Neuronal stem cell (in vitro differentiated cells): ENCODE measurements around the gene YAF2.

Source experiments
- DNase-seq: peaks from one replicate; pipeline ENCODE4 v3.0.0-alpha.2; 2013; ENCODE audit warnings: low spot score
- H2AFZ ChIP-seq: one replicate; pipeline ENCODE4 v1.6.1; 2013; ENCODE audit warnings: mild to moderate bottlenecking, low read length, inconsistent platforms
- H2AK5ac ChIP-seq: 2 replicates; pipeline ENCODE4 v1.6.1; 2013; ENCODE audit warnings: low read depth, mild to moderate bottlenecking, inconsistent platforms, low read length, moderate library complexity, mixed read lengths
- H2BK120ac ChIP-seq: 2 replicates; pipeline ENCODE4 v1.6.1; 2013; ENCODE audit warnings: low read depth, mild to moderate bottlenecking, inconsistent platforms, low read length, moderate library complexity, mixed read lengths
- H2BK12ac ChIP-seq: one replicate; pipeline ENCODE4 v1.6.1; 2013; ENCODE audit warnings: low read length, inconsistent platforms
- H2BK15ac ChIP-seq: 2 replicates; pipeline ENCODE4 v1.6.1; 2013; ENCODE audit warnings: mild to moderate bottlenecking, low read length, inconsistent platforms, mixed read lengths
- H2BK5ac ChIP-seq: one replicate; pipeline ENCODE4 v1.6.1; 2013; ENCODE audit warnings: inconsistent platforms, mild to moderate bottlenecking, low read length, moderate library complexity
- H3K14ac ChIP-seq: one replicate; pipeline ENCODE4 v1.6.1; 2013; ENCODE audit warnings: low read length, inconsistent platforms
- H3K18ac ChIP-seq: 2 replicates; pipeline ENCODE4 v1.6.1; 2013; ENCODE audit warnings: low read length, inconsistent platforms
- H3K23ac ChIP-seq: 2 replicates; pipeline ENCODE4 v1.6.1; 2013; ENCODE audit warnings: low read depth, mild to moderate bottlenecking, mixed read lengths, low read length, inconsistent platforms; ENCODE audit not compliant: poor library complexity
- H3K27ac ChIP-seq: replicated peaks from 3 replicates; pipeline ENCODE4 v1.5.1; 2013; ENCODE audit warnings: low read length, inconsistent platforms
- H3K27me3 ChIP-seq, 3 experiments: 2 replicates each; pipeline ENCODE4 v1.6.1; 2013; ENCODE audit warnings: low read length in 3 of 3, mild to moderate bottlenecking in 2 of 3, inconsistent platforms in 1 of 3, low read depth in 1 of 3, mixed read lengths in 1 of 3, moderate library complexity in 1 of 3; ENCODE audit not compliant: control insufficient read depth in 3 of 3, insufficient read depth in 3 of 3
- H3K36me3 ChIP-seq, 2 donors: replicated peaks in 1 of 2; 2 replicates each; pipeline ENCODE4 v1.6.1; 2013; ENCODE audit warnings: low read length in 2 of 2; ENCODE audit not compliant: control insufficient read depth in 2 of 2, insufficient read depth in 2 of 2
- H3K4ac ChIP-seq: 2 replicates; pipeline ENCODE4 v1.6.1; 2013; ENCODE audit warnings: inconsistent platforms, mild to moderate bottlenecking, low read length, moderate library complexity
- H3K4me1 ChIP-seq, 2 donors: 1 replicate in 1 of 2; 2 replicates in 1 of 2; pipeline ENCODE4 v1.6.1; 2013; ENCODE audit warnings: low read length in 2 of 2, low read depth in 1 of 2; ENCODE audit not compliant: control insufficient read depth in 2 of 2, insufficient read depth in 1 of 2
- H3K4me2 ChIP-seq: one replicate; pipeline ENCODE4 v1.6.1; 2013; ENCODE audit warnings: mild to moderate bottlenecking, low read length, inconsistent platforms; ENCODE audit not compliant: insufficient read depth, poor library complexity, severe bottlenecking
- H3K4me3 ChIP-seq, 2 donors: 2 replicates each; pipeline ENCODE4 v1.5.1; 2013; ENCODE audit warnings: low read length in 2 of 2, mild to moderate bottlenecking in 2 of 2, inconsistent platforms in 1 of 2, moderate library complexity in 1 of 2
- H3K79me1 ChIP-seq: one replicate; pipeline ENCODE4 v1.6.1; 2013; ENCODE audit warnings: low read depth, mild to moderate bottlenecking, inconsistent platforms, low read length, moderate library complexity
- H3K9ac ChIP-seq: one replicate; pipeline ENCODE4 v1.6.1; 2013; ENCODE audit warnings: mild to moderate bottlenecking, low read depth, low read length, inconsistent platforms; ENCODE audit not compliant: poor library complexity
- H3K9me3 ChIP-seq, 2 donors: replicated peaks in 1 of 2; 2 replicates each; pipeline versions ENCODE3 to v1.6.1; 2013; ENCODE audit warnings: low read length in 2 of 2, mild to moderate bottlenecking in 2 of 2, inconsistent platforms in 1 of 2, low read depth in 1 of 2, mixed read lengths in 1 of 2, moderate library complexity in 1 of 2; ENCODE audit not compliant: control insufficient read depth in 2 of 2, insufficient read depth in 1 of 2
- H4K8ac ChIP-seq: one replicate; pipeline ENCODE4 v1.6.1; 2013; ENCODE audit warnings: low read depth, mild to moderate bottlenecking, inconsistent platforms, low read length, moderate library complexity
- H4K91ac ChIP-seq: one replicate; pipeline ENCODE4 v1.6.1; 2013; ENCODE audit warnings: low read length, low read depth, mild to moderate bottlenecking, inconsistent platforms; ENCODE audit not compliant: poor library complexity
- whole genome bisulfite sequencing, 2 donors: extraction: QIAGEN DNeasy Blood & Tissue Kit; methylation state at CpG; one replicate each; pipeline ENCODE4 v1.1.7; 2013; ENCODE audit warnings: missing lambda C conversion rate in 2 of 2, mixed read lengths in 1 of 2; ENCODE audit not compliant: insufficient read length in 2 of 2, insufficient replicate concordance in 1 of 2; ENCODE audit errors: extremely low coverage in 2 of 2; 5-methylcytosine and 5-hydroxymethylcytosine counted together

Gene YAF2

DNA sequence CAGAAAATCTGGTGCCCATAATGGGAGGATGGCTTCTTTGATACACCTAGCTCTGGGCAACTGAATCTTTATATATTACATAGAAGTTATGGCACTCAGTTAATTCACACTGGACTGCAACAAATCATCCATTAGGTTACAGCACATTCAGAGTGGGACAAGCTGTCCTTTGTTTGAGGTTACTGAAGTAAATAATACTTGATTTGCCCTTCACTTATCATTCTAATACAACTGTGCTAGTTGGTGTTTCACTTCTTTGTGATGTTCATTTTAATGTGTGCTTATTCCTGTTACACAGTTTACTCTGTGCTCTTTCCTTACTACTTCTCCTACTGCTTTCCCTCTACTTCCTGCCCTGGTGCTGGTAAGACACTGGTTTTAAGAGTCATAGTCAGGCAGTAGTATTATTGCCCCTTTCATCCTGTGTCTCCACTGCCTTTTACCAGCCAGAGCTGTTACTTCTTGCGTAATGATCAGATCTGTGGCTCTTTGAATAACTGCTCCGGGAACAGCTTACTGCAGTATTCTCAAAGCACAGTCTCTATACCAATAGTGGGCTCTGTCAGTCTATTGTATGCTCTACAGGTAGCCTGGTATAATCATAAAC lies 57.0 kb downstream of the YAF2 start:
- H2BK15ac ChIP-seq, result no peak overlapping the region
- no peak overlapping the region for H3K27ac ChIP-seq
- H3K4me2 ChIP-seq, result no peak overlapping the region
- H3K18ac ChIP-seq, result no peak overlapping the region
- H4K91ac ChIP-seq, result no peak overlapping the region
- H3K9ac ChIP-seq, result no peak overlapping the region
- no peak overlapping the region for H2AK5ac ChIP-seq
- H3K9me3 ChIP-seq, result no peaks in the 10 kb centered on the region
- H4K8ac ChIP-seq, result no peak overlapping the region
- H2BK120ac ChIP-seq, result no peak overlapping the region
- peaks cover 0 to 17% of the 10 kb centered on the region in 2 donors for H3K36me3 ChIP-seq
- DNase-seq, result no peak
- H2AFZ ChIP-seq, result no peak overlapping the region
- H3K79me1 ChIP-seq, result no peaks in the 10 kb centered on the region
- H3K4me3 ChIP-seq, result no peak overlapping the region
- no peak overlapping the region for H3K4ac ChIP-seq
- no peak overlapping the region for H3K23ac ChIP-seq
- H3K4me1 ChIP-seq, result peaks cover 0 to 2% of the 10 kb centered on the region in 2 donors
- H2BK12ac ChIP-seq, result no peak overlapping the region
- H3K14ac ChIP-seq, result no peak overlapping the region
- no peak overlapping the region for H2BK5ac ChIP-seq
- WGBS, 2 donors, result no CpG with 5 or more reads among the region's 2 CpGs
- H3K27me3 ChIP-seq, result no peaks in the 10 kb centered on the region

DNA sequence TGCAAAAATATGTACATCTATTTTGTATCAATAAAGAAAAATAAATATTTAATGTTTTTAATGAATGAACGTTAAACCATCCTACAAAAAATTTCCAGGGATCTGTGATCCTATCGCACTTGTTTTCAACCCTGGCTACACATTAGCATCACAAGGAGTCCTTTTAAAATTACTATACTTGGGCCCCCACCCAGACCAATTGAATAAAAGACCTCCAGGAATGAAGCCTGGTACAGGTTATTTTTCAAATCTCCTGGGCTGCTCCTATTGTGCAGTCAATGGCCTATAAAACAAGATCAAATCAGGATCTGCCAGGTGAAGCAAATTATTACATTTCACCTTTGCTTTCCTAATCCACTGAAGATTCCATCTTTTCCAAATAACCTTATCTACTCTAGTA lies 59.9 kb downstream of the YAF2 start:
- no peak overlapping the region for H2BK15ac ChIP-seq
- no peak overlapping the region for H2BK5ac ChIP-seq
- peaks cover 0 to 6% of the 10 kb centered on the region in 2 donors for H3K9me3 ChIP-seq
- no peak overlapping the region for H3K4me2 ChIP-seq
- no peak overlapping the region for H3K4ac ChIP-seq
- no peak overlapping the region for H2AK5ac ChIP-seq
- no peak overlapping the region for H2BK120ac ChIP-seq
- no peak overlapping the region for H4K8ac ChIP-seq
- no peak for DNase-seq
- no peak overlapping the region for H4K91ac ChIP-seq
- no peak overlapping the region for H3K18ac ChIP-seq
- no peak overlapping the region for H3K9ac ChIP-seq
- no CpG with 5 or more reads among the region's 2 CpGs for WGBS, 2 donors
- peaks cover 0 to 2% of the 10 kb centered on the region in 2 donors for H3K4me1 ChIP-seq
- no peak overlapping the region for H2AFZ ChIP-seq
- no peak overlapping the region for H3K14ac ChIP-seq
- H2BK12ac ChIP-seq, result no peak overlapping the region
- no peak overlapping the region for H3K27ac ChIP-seq
- no peak overlapping the region for H3K23ac ChIP-seq
- peaks cover 0 to 7% of the 10 kb centered on the region in 2 donors for H3K36me3 ChIP-seq
- no peak overlapping the region for H3K4me3 ChIP-seq
- no peaks in the 10 kb centered on the region for H3K79me1 ChIP-seq
- H3K27me3 ChIP-seq, result no peaks in the 10 kb centered on the region

DNA sequence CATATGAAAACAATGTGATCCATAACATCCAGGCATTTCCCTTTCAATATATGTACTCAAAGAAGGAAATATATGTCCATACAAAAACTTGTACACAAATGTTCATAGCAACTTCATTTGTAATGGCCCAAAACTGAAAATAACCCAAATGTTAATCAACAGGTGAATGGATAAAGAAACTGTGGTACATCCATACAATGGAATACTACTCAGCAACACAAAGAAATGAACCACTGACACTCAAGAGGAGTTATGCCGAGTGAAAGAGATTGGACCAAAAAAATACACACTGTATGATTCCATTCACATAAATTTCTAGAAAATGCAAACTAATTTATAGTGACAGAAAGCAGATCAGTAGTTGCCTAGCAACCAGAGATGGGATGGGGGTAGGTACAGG lies 63.1 kb downstream of the YAF2 start:
- Histone ChIP-seq H2BK12ac (no peak overlapping the region), H3K27me3 (no peaks in the 10 kb centered on the region), H3K4me1 (no peaks in the 10 kb centered on the region), H3K79me1 (no peaks in the 10 kb centered on the region), H3K9ac (no peak overlapping the region), H2BK120ac (no peak overlapping the region), H3K4ac (no peak overlapping the region), H3K23ac (no peak overlapping the region), H4K91ac (no peak overlapping the region), H3K18ac (no peak overlapping the region), H2BK15ac (no peak overlapping the region), H2AFZ (no peak overlapping the region), H4K8ac (no peak overlapping the region), H3K4me2 (no peak overlapping the region), H3K36me3 (peaks cover 0 to 6% of the 10 kb centered on the region in 2 donors), H3K27ac (no peak overlapping the region), H2BK5ac (no peak overlapping the region), H3K9me3 (peaks cover 0 to 6% of the 10 kb centered on the region in 2 donors), H2AK5ac (no peak overlapping the region), H3K14ac (no peak overlapping the region), H3K4me3 (no peak overlapping the region)
- DNase-seq, result no peak
- WGBS, 2 donors, result no CpG with 5 or more reads among the region's 1 CpG

- H3K4ac ChIP-seq, result no peak overlapping the region
- H2AFZ ChIP-seq, result no peak overlapping the region
- no peaks in the 10 kb centered on the region for H3K4me1 ChIP-seq
- H3K18ac ChIP-seq, result no peak overlapping the region
- H3K9me3 ChIP-seq, result peaks cover 0 to 6% of the 10 kb centered on the region in 2 donors
- H3K9ac ChIP-seq, result no peak overlapping the region
- H4K91ac ChIP-seq, result no peak overlapping the region
- H2BK12ac ChIP-seq, result no peak overlapping the region
- no peak overlapping the region for H2BK5ac ChIP-seq
- no peak overlapping the region for H3K4me2 ChIP-seq
- no peak overlapping the region for H2BK15ac ChIP-seq
- no peak for DNase-seq
- no peak overlapping the region for H3K14ac ChIP-seq
- no peak overlapping the region for H3K4me3 ChIP-seq
- no peak overlapping the region for H3K27ac ChIP-seq
- H2BK120ac ChIP-seq, result no peak overlapping the region
- H3K79me1 ChIP-seq, result no peaks in the 10 kb centered on the region
- no peaks in the 10 kb centered on the region for H3K27me3 ChIP-seq
- H2AK5ac ChIP-seq, result no peak overlapping the region
- H3K36me3 ChIP-seq, result peaks cover 0 to 6% of the 10 kb centered on the region in 2 donors
- H4K8ac ChIP-seq, result no peak overlapping the region
- no peak overlapping the region for H3K23ac ChIP-seq
Measured at GRCh38 chr12:42173961-42174521, 64.0 kb downstream of the YAF2 start.
